Gastrocnemius medialis (tissue), 4 donors: Measurements from ENCODE around the gene RBKS. TPM values are rescaled to one million over a fixed set of nuclear protein-coding genes. Genes with fewer than 3 reads are reported as not detected.

Experiments
- ATAC-seq, 2 donors: fragments of 150-250 bp; one replicate each; pipeline ENCODE4 v1.9.1; 2016
- DNase-seq, 2 donors: peaks; one replicate each; pipeline ENCODE4 v3.0.0-alpha.2; 2019
- H3K27ac ChIP-seq, 4 donors: fragments of 200-600 bp; sonication (generic); 1 replicate in 1 of 4; 2 replicates in 3 of 4; pipeline ENCODE4 v1.5.1; 2016 to 2018; ENCODE audit warnings: mild to moderate bottlenecking in 2 of 4, moderate library complexity in 1 of 4
- H3K27me3 ChIP-seq, 3 donors: fragments of 200-600 bp; sonication (generic) in 2 of 3; 1 replicate in 1 of 3; 2 replicates in 2 of 3; pipeline versions ENCODE4 v1.5.1 to v1.6.0; 2016 to 2019; ENCODE audit warnings: mild to moderate bottlenecking in 1 of 3, moderate library complexity in 1 of 3
- H3K36me3 ChIP-seq, 2 donors: fragments of 200-600 bp; sonication (generic) in 1 of 2; one replicate each; pipeline ENCODE4 v1.5.1; 2017 to 2018
- H3K4me1 ChIP-seq, 2 donors: fragments of 200-600 bp; sonication (generic) in 1 of 2; one replicate each; pipeline ENCODE4 v1.5.1; 2016 to 2017; ENCODE audit warnings: mild to moderate bottlenecking in 2 of 2
- H3K4me3 ChIP-seq, 4 donors: fragments of 200-600 bp; sonication (generic) in 3 of 4; 1 replicate in 1 of 4; 2 replicates in 3 of 4; pipeline ENCODE4 v1.5.1; 2016 to 2019; ENCODE audit warnings: mild to moderate bottlenecking in 2 of 4
- H3K9me3 ChIP-seq, 3 donors: fragments of 200-600 bp; sonication (generic) in 2 of 3; 1 replicate in 1 of 3; 2 replicates in 2 of 3; pipeline ENCODE4 v1.5.1; 2016 to 2019
- POLR2A ChIP-seq, 2 donors: fragments of 450-650 bp; IDR thresholded peaks; one replicate each; pipeline ENCODE4 v1.6.1; 2017; ENCODE audit warnings: antibody characterized with exemption in 2 of 2, mild to moderate bottlenecking in 2 of 2, moderate library complexity in 2 of 2
- in situ Hi-C, 4 donors: fragments of 200-750 bp; cut with MboI; loops; one replicate each; pipeline versions ENCODE4 v1.15.0 to v1.8.0; 2017; ENCODE audit warnings: low sequenced_read_pairs in 4 of 4
- intact Hi-C: fragments of 100-400 bp; cut with DNase I; formaldehyde crosslinking; loops from one replicate; pipeline ENCODE4 v1.15.1; 2023; ENCODE audit warnings: low total_unique reads
- total RNA-seq, 4 donors: library from RNA; depleted of rRNA; stranded (reverse); fragments of >200 nt; gene quantifications; one replicate each; pipeline versions ENCODE4 v1.1.0 to v1.2.3, GENCODE V29; 2016
- TF ChIP-seq, protein P1 (sequence below), 5 experiments: fragments of 450-650 bp in 3 of 5; fragments of 200-600 bp in 2 of 5; sonication (generic) in 2 of 5; IDR thresholded peaks in 4 of 5; conservative IDR thresholded peaks in 1 of 5; 1 replicate in 4 of 5; 2 replicates in 1 of 5; pipeline ENCODE4 v1.5.1; 2016 to 2019; ENCODE audit warnings: antibody characterized with exemption in 5 of 5, mild to moderate bottlenecking in 3 of 5, moderate library complexity in 3 of 5

Gene RBKS
- total RNA-seq, 4 donors from 2014 or later = 0.41 to 5.4 (median 3.0) TPM

DNA sequence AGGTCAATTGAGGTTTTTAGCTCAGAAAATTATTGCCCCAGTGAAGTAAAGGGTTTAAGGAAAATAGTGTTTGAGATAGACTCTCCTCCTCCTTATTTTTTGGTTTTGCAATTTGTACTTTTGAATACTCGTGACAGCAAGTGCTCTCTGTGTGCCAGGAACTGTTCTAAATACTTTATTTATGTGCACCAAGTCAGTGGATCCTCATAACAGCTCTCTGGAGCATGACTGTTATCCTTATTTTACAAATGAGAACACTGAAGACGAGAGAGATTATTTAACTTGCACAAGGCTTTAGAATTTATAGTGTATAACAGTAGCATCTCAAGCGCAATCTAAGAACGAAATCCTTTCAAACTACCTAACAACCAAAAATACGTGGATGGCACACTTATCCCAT is 25.0 kb upstream of the RBKS start:
- Histone ChIP-seq H3K27me3 (no peaks in the 10 kb centered on the region), H3K4me3 (peak overlapping the region in 2 of 4 donors; percentile 3), H3K36me3 (no peaks in the 10 kb centered on the region), H3K9me3 (no peaks in the 10 kb centered on the region), H3K27ac (peak overlapping the region; percentile 78 to 93 (median 88)), H3K4me1 (peaks cover 55 to 67% of the 10 kb centered on the region in 2 donors)
- in situ Hi-C loops (no loop called here), intact Hi-C loops (loop anchor here (2.0 kb wide), 1 partner anchor 482 kb away; no protein-coding TSS in a partner anchor)
- TF ChIP-seq, protein P1, sequence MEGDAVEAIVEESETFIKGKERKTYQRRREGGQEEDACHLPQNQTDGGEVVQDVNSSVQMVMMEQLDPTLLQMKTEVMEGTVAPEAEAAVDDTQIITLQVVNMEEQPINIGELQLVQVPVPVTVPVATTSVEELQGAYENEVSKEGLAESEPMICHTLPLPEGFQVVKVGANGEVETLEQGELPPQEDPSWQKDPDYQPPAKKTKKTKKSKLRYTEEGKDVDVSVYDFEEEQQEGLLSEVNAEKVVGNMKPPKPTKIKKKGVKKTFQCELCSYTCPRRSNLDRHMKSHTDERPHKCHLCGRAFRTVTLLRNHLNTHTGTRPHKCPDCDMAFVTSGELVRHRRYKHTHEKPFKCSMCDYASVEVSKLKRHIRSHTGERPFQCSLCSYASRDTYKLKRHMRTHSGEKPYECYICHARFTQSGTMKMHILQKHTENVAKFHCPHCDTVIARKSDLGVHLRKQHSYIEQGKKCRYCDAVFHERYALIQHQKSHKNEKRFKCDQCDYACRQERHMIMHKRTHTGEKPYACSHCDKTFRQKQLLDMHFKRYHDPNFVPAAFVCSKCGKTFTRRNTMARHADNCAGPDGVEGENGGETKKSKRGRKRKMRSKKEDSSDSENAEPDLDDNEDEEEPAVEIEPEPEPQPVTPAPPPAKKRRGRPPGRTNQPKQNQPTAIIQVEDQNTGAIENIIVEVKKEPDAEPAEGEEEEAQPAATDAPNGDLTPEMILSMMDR (IDR thresholded peaks at IDR 0.05 in 4 of 5, conservative IDR thresholded peaks at IDR 0.05 in 1 of 5) = no peak
- peak; percentile 14 to 62 for TF ChIP-seq POLR2A (IDR thresholded peaks at IDR 0.05)
- peak; percentile 96 to 99 for ATAC-seq
- peak; percentile 53 to 63 for DNase-seq

DNA sequence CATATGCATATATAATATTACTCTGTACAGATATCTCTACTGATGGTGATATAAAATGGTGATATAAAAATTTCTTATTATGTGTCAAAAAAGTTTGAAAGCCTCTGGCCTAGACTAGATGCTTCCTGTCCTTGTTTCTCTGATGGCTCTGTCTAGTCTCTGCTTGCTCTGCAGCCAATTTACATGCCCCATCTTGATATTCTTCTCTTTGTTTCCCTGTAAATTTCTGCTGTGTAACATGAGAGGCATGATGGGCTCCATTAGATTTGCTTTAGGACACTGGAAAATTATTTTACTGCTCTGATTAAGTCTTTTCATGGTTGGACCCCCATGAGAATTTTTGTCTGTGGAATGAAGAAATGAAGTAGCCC is 24.6 kb upstream of the RBKS start:
- intact Hi-C loops (loop anchor here (2.0 kb wide), 1 partner anchor 482 kb away; no protein-coding TSS in a partner anchor), in situ Hi-C loops (no loop called here)
- Histone ChIP-seq H3K4me3 (peak overlapping the region in 1 of 4 donors; percentile 3), H3K36me3 (no peaks in the 10 kb centered on the region), H3K27me3 (no peaks in the 10 kb centered on the region), H3K27ac (peak overlapping the region; percentile 78 to 93 (median 88)), H3K9me3 (no peaks in the 10 kb centered on the region), H3K4me1 (peaks cover 54 to 65% of the 10 kb centered on the region in 2 donors)
- no peak for DNase-seq
- peak; percentile 25 to 49 for ATAC-seq
- TF ChIP-seq POLR2A (IDR thresholded peaks at IDR 0.05) = no peak
- TF ChIP-seq, protein P1 (IDR thresholded peaks at IDR 0.05 in 4 of 5, conservative IDR thresholded peaks at IDR 0.05 in 1 of 5) = no peak

DNA sequence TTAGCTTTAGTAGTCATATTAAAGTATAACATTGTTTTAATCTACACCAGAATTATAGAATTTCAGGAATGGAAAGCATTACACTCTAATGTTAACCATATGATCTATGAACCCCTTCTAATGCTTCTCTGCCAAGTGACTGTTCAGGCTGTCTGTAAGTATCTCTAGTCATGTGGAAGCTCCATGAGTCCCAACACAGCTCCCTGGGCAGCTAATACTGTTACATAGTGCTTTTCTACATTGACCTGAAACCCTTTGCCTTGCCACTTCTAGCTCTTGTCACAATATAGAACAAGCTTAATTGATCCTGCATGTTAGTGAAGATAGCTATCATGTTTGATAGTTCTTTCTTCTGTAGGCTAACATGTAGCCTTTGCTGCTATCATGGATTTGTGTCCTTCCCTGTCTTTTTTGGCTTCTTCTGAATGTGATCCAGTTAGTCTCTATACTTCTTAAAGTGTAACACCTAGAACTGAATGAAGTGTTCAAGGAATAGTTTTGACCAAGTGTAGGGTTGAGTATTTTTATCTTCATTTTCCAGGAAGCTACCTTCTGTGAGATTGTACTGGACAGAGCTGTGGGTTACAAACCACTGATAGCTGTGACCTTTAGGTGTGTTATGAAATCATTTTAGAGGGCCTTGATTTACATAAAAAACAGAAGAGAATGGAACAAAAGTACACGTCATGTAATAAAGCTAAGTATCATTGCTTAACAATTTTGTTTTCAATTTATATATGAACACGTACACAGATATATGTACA is 24.0 kb upstream of the RBKS start:
- Histone ChIP-seq H3K9me3 (no peaks in the 10 kb centered on the region), H3K4me3 (no peak overlapping the region), H3K27ac (peak overlapping the region; percentile 78 to 93 (median 88)), H3K27me3 (no peaks in the 10 kb centered on the region), H3K4me1 (peaks cover 58 to 65% of the 10 kb centered on the region in 2 donors), H3K36me3 (no peaks in the 10 kb centered on the region)
- DNase-seq = no peak
- intact Hi-C loops (loop anchor here (2.0 kb wide), 1 partner anchor 483 kb away; no protein-coding TSS in a partner anchor), in situ Hi-C loops (no loop called here)
- ATAC-seq = peak in 1 of 2 donors; percentile 20
- TF ChIP-seq POLR2A (IDR thresholded peaks at IDR 0.05) = no peak
- TF ChIP-seq, protein P1 (IDR thresholded peaks at IDR 0.05 in 4 of 5, conservative IDR thresholded peaks at IDR 0.05 in 1 of 5) = no peak

DNA sequence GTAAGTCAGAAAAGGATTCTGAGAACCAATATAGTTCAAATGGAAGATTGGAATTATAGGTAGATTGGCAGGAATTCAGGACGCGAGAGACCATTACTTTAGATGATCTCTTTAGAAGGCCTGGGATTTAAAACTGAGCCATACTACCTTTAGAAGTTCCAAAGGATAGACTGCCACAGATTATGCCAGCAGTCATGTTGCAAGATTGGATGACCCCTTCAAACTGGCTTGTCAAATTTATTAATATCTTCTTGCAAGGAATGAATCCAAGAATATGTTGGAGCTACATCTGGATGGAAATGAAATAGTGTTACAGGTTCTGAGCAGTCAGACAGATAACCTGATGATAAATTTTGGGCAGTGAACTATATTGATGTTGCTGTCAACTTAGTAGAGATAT is 22.3 kb upstream of the RBKS start:
- H3K4me3 ChIP-seq = no peak overlapping the region
- no peaks in the 10 kb centered on the region for H3K9me3 ChIP-seq
- TF ChIP-seq, protein P1 (IDR thresholded peaks at IDR 0.05 in 4 of 5, conservative IDR thresholded peaks at IDR 0.05 in 1 of 5) = no peak
- TF ChIP-seq POLR2A (IDR thresholded peaks at IDR 0.05) = no peak
- peak overlapping the region; percentile 78 to 93 (median 88) for H3K27ac ChIP-seq
- H3K27me3 ChIP-seq = no peaks in the 10 kb centered on the region
- ATAC-seq (peak in 1 of 2 donors; percentile 47), DNase-seq (peak in 1 of 2 donors; percentile 48)
- peaks cover 59 to 64% of the 10 kb centered on the region in 2 donors for H3K4me1 ChIP-seq
- in situ Hi-C loops = no loop called here
- intact Hi-C loops = no loop called here
- H3K36me3 ChIP-seq = no peaks in the 10 kb centered on the region
